T follicular helper cell (primary cell): ENCODE results near the gene FOXP4.

Experiments used
- DNase-seq: peaks from one replicate; pipeline ENCODE4 v3.0.0-alpha.2; 2020; ENCODE audit warnings: low read depth

Gene FOXP4

GRCh38 chr6:41583565-41583964 is 37.4 kb downstream of the FOXP4 start:
- DNase-seq: no peak

- no peak for DNase-seq
These were observed 38.0 kb downstream of the FOXP4 start for GRCh38 chr6:41584205-41584604.

GRCh38 chr6:41584668-41585205 is 38.6 kb downstream of the FOXP4 start:
- DNase-seq: no peak

- no peak for DNase-seq
These were observed 39.4 kb downstream of the FOXP4 start for GRCh38 chr6:41585605-41586004.

- no peak for DNase-seq
These were observed 40.2 kb downstream of the FOXP4 start for GRCh38 chr6:41586252-41587007.

GRCh38 chr6:41587131-41587879 is 41.1 kb downstream of the FOXP4 start:
- no peak for DNase-seq

- no peak for DNase-seq
These were observed 41.9 kb downstream of the FOXP4 start for GRCh38 chr6:41588111-41588510.

GRCh38 chr6:41589223-41589622 is 43.0 kb downstream of the FOXP4 start:
- no peak for DNase-seq

GRCh38 chr6:41589636-41590622 is 43.7 kb downstream of the FOXP4 start:
- DNase-seq: no peak

- DNase-seq: no peak
These were observed 44.9 kb downstream of the FOXP4 start for GRCh38 chr6:41591122-41591521.

- DNase-seq: peak; percentile 63
These were observed 45.8 kb downstream of the FOXP4 start for GRCh38 chr6:41591859-41592502.

- no peak for DNase-seq
These were observed 47.2 kb downstream of the FOXP4 start for GRCh38 chr6:41593406-41593805.

- no peak for DNase-seq
These were observed 47.7 kb downstream of the FOXP4 start for GRCh38 chr6:41593839-41594238.

GRCh38 chr6:41594326-41594725 is 48.1 kb downstream of the FOXP4 start:
- DNase-seq: no peak

- no peak for DNase-seq
These were observed 48.6 kb downstream of the FOXP4 start for GRCh38 chr6:41594766-41595165.

- DNase-seq: no peak
These were observed 49.0 kb downstream of the FOXP4 start for GRCh38 chr6:41595166-41595565.

- DNase-seq: no peak
These were observed 50.0 kb downstream of the FOXP4 start for GRCh38 chr6:41596096-41596685.

GRCh38 chr6:41596807-41597206 is 50.6 kb downstream of the FOXP4 start:
- DNase-seq: no peak

GRCh38 chr6:41597246-41598000 is 51.2 kb downstream of the FOXP4 start:
- no peak for DNase-seq

- no peak for DNase-seq
These were observed 52.5 kb downstream of the FOXP4 start for GRCh38 chr6:41598670-41599014.
